ENCODE measurements around the gene MSANTD1.

MSANTD1 gene

GRCh38 chr4:3248811-3249661, at the start of gene MSANTD1:
Gene MSANTD1 (plus strand): TSS chr4:3249159. CDS start chr4:3249223, 64 bp downstream.
- no peak for DNase-seq (ENCODE audit: low read depth)

- no peak for DNase-seq (ENCODE audit: low read depth)
Observed at GRCh38 chr4:3199653-3200422, 49.1 kb upstream of the MSANTD1 start.

- no peak for DNase-seq (ENCODE audit: low read depth)
Observed at GRCh38 chr4:3200423-3201090, 48.4 kb upstream of the MSANTD1 start.

- no peak for DNase-seq (ENCODE audit: low read depth)
Observed at GRCh38 chr4:3201718-3202702, 46.9 kb upstream of the MSANTD1 start.

GRCh38 chr4:3202836-3203820, 45.8 kb upstream of the MSANTD1 start:
- DNase-seq (ENCODE audit: low read depth), result no peak

GRCh38 chr4:3203971-3204431, 45.0 kb upstream of the MSANTD1 start:
- no peak for DNase-seq (ENCODE audit: low read depth)

GRCh38 chr4:3205995-3206394, 43.0 kb upstream of the MSANTD1 start:
- DNase-seq (ENCODE audit: low read depth), result no peak

- no peak for DNase-seq (ENCODE audit: low read depth)
Observed at GRCh38 chr4:3206439-3207100, 42.4 kb upstream of the MSANTD1 start.

- no peak for DNase-seq (ENCODE audit: low read depth)
Observed at GRCh38 chr4:3207531-3208037, 41.4 kb upstream of the MSANTD1 start.

- no peak for DNase-seq (ENCODE audit: low read depth)
Observed at GRCh38 chr4:3208826-3209225, 40.1 kb upstream of the MSANTD1 start.

- DNase-seq (ENCODE audit: low read depth), result no peak
Observed at GRCh38 chr4:3209551-3210325, 39.2 kb upstream of the MSANTD1 start.

GRCh38 chr4:3210467-3210866, 38.5 kb upstream of the MSANTD1 start:
- no peak for DNase-seq (ENCODE audit: low read depth)

GRCh38 chr4:3211866-3212265, 37.1 kb upstream of the MSANTD1 start:
- no peak for DNase-seq (ENCODE audit: low read depth)

GRCh38 chr4:3212391-3213105, 36.4 kb upstream of the MSANTD1 start:
- no peak for DNase-seq (ENCODE audit: low read depth)

- DNase-seq (ENCODE audit: low read depth), result no peak
Observed at GRCh38 chr4:3213106-3213425, 35.9 kb upstream of the MSANTD1 start.

GRCh38 chr4:3213661-3214250, 35.2 kb upstream of the MSANTD1 start:
- DNase-seq (ENCODE audit: low read depth), result no peak

GRCh38 chr4:3215256-3215655, 33.7 kb upstream of the MSANTD1 start:
- no peak for DNase-seq (ENCODE audit: low read depth)

GRCh38 chr4:3215733-3216132, 33.2 kb upstream of the MSANTD1 start:
- DNase-seq (ENCODE audit: low read depth), result no peak

All from stimulated activated CD8-positive, alpha-beta memory T cell treated with anti-CD3 and anti-CD28 coated beads, Interleukin-15, amount 100 ng/mL, for 24 hours (primary cell).